Tibial nerve (tissue), 4 donors: ENCODE data around the gene GRM4.

ENCODE experiments used
- CTCF ChIP-seq, 5 experiments: fragments of 200-600 bp in 3 of 5; fragments of 450-650 bp in 2 of 5; sonication (generic) in 3 of 5; IDR thresholded peaks; one replicate each; pipeline ENCODE4 v1.5.1; 2016 to 2019; ENCODE audit warnings: antibody characterized with exemption in 5 of 5, mild to moderate bottlenecking in 3 of 5, moderate library complexity in 2 of 5
- EP300 ChIP-seq, 2 donors: sonication (generic); formaldehyde crosslinking; IDR thresholded peaks; one replicate each; pipeline ENCODE4 v1.6.1; 2017; ENCODE audit warnings: antibody characterized with exemption in 2 of 2, mild to moderate bottlenecking in 1 of 2

DNA sequence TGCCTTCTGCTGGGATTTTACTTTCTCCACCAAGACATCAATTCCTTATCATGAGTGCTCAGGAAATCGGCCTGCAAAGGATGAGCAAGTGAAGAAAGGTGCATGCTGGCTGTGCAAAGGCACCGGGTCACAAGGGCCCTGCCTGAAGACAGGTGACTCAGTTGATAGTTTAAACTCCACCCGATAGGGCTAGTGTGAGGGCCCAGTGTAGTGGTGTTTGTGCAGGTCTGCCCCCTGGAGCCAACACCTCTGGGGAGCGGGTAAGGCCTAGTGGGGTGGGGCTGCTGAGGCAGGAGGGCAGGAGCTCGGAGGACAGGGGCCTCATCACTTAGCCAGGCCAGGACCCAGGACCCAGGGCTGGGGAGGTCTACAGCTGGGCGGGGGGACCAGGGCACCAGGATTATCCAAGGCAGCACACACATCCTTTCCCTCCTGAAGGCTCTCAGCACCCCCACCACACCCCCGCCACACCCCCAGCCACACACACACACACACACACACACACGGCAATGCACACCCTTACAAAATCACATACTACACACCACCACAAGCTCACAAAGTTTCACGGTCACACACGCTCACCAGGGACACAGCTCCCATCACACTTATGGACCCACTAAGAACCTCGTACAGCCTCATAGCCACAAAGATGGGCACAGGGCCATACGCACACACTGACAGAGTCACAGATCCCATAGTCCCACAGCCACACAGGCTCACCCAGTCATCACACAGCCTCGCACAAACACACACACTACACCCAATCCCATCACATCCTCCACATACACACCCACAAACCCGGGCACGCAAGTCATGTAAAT, 75.4 kb downstream of the GRM4 start:
- TF ChIP-seq EP300 (IDR thresholded peaks at IDR 0.05) (no peak), CTCF (IDR thresholded peaks at IDR 0.05) (no peak)
